PC-9 (cell line): ENCODE results near the gene NMRK2. TPM values are rescaled to one million over a fixed set of nuclear protein-coding genes. Genes with fewer than 3 reads are reported as not detected.
"Not testable (repeated sequence)": the region's sequence is repeated elsewhere in the genome, so short reads cannot be mapped to it uniquely, and the experiment has no call there.

ENCODE experiments used
- BruUV-seq: library from RNA; stranded (reverse); fragments of 400-500 nt; replicated peaks from 2 replicates; lab custom pipeline; 2021; lab: Mats Ljungman, UMichigan
- CTCF ChIA-PET: fragments of 300-600 bp; sonication (Branson Sonifier 250); formaldehyde crosslinking; loops from one replicate; lab custom pipeline; 2022; ENCODE audit warnings: antibody characterized with exemption; lab: Charles Lee
- POLR2A ChIA-PET: fragments of 300-600 bp; sonication (Branson Sonifier 250); formaldehyde crosslinking; loops from one replicate; lab custom pipeline; 2022; ENCODE audit warnings: antibody characterized with exemption; ENCODE audit not compliant: unreplicated experiment; lab: Charles Lee
- DNase-seq, 2 experiments: peaks; one replicate each; pipeline versions ENCODE4 v3.0.0 to v3.0.0-alpha.2; 2015 to 2022; ENCODE audit warnings: mixed read lengths in 1 of 2
- H2AFZ ChIP-seq: fragments of 200-600 bp; sonication (generic); 2 replicates; pipeline ENCODE4 v1.8.1; 2017; ENCODE audit warnings: antibody characterized with exemption
- H3F3A ChIP-seq: fragments of 200-600 bp; sonication (generic); 2 replicates; pipeline ENCODE4 v1.8.1; 2017; ENCODE audit warnings: antibody characterized with exemption, mild to moderate bottlenecking, low read depth; ENCODE audit not compliant: insufficient read depth
- H3K27ac ChIP-seq: fragments of 200-600 bp; sonication (generic); 2 replicates; pipeline ENCODE4 v1.6.1; 2016; ENCODE audit warnings: mixed run types
- H3K27me3 ChIP-seq: fragments of 200-600 bp; sonication (generic); 2 replicates; pipeline ENCODE4 v1.6.1; 2016; ENCODE audit warnings: low read depth, mixed run types; ENCODE audit not compliant: insufficient read depth
- H3K36me3 ChIP-seq: fragments of 200-600 bp; sonication (generic); 2 replicates; pipeline ENCODE4 v1.6.1; 2016; ENCODE audit warnings: low read depth, mixed run types
- H3K4me1 ChIP-seq: fragments of 200-600 bp; sonication (generic); replicated peaks from 2 replicates; pipeline ENCODE4 v1.6.1; 2016; ENCODE audit warnings: mixed run types; ENCODE audit not compliant: insufficient read depth
- H3K4me2 ChIP-seq: fragments of 200-600 bp; sonication (generic); 2 replicates; pipeline ENCODE4 v1.6.1; 2017; ENCODE audit warnings: mixed run types
- H3K4me3 ChIP-seq: fragments of 200-600 bp; sonication (generic); 2 replicates; pipeline ENCODE4 v1.6.1; 2016; ENCODE audit warnings: mixed run types
- H3K79me2 ChIP-seq: fragments of 200-600 bp; sonication (generic); 2 replicates; pipeline ENCODE4 v1.6.1; 2017; ENCODE audit warnings: low read depth, mixed run types
- H3K9me2 ChIP-seq: fragments of 200-600 bp; sonication (generic); 2 replicates; pipeline ENCODE4 v1.8.1; 2017; ENCODE audit warnings: mild to moderate bottlenecking; ENCODE audit not compliant: insufficient read depth
- H3K9me3 ChIP-seq: fragments of 200-600 bp; sonication (generic); 2 replicates; pipeline ENCODE4 v1.8.1; 2016; ENCODE audit warnings: low read depth; ENCODE audit not compliant: insufficient read depth
- H4K20me1 ChIP-seq: fragments of 200-600 bp; sonication (generic); 2 replicates; pipeline ENCODE4 v1.8.1; 2017; ENCODE audit not compliant: insufficient read depth
- EZH2 ChIP-seq: fragments of 200-600 bp; sonication (generic); IDR thresholded peaks from 2 replicates; pipeline ENCODE4 v1.8.0; 2017; ENCODE audit warnings: antibody characterized with exemption, low read depth
- intact Hi-C: fragments of 100-400 bp; cut with micrococcal nuclease; formaldehyde crosslinking; loops from one replicate; pipeline ENCODE4 v1.10.0; 2022; ENCODE audit not compliant: unreplicated experiment
- total RNA-seq: library from RNA; stranded (reverse); gene quantifications from 2 replicates; pipeline ENCODE4 v1.2.3, GENCODE V29; 2021
- TF ChIP-seq, protein P1 (sequence below): fragments of 200-600 bp; sonication (generic); conservative IDR thresholded peaks from 2 replicates; pipeline ENCODE4 v1.6.1; 2017; ENCODE audit warnings: mixed run types, antibody characterized with exemption, mild to moderate bottlenecking, moderate library complexity

NMRK2 gene
- total RNA-seq, 1 experiment from 2014 or later: not detected

DNA sequence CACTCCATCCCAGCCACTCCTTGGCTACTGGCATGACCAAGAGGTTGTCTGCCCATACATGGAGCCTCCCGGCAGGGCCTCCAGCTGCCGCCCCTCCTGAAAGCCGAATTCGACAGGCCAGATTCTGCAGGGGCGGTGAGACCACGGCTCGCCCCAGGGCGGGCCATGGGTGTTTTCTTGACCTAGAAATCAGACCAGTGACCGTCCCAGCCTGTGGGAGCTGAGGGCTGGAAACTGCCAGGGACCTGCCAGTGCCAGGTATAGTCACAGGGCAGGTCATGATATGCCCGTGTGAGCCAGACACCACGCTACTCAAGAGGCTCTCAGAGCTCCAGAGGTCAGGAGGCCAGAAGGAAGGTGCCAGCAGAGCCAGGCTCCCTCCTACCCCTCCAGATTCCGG, 21.2 kb downstream of the NMRK2 start:
- H3K27me3 ChIP-seq: no peaks in the 10 kb centered on the region
- no peak overlapping the region for H3K27ac ChIP-seq
- intact Hi-C loops: no loop called here
- no peaks in the 10 kb centered on the region for H3K79me2 ChIP-seq
- no peaks in the 10 kb centered on the region for H4K20me1 ChIP-seq
- POLR2A ChIA-PET: no interaction called here
- no peak overlapping the region for H2AFZ ChIP-seq
- no TSS peak for BruUV-seq
- DNase-seq: no peak
- H3K4me1 ChIP-seq: no peaks in the 10 kb centered on the region
- CTCF ChIA-PET: no interaction called here
- no peaks in the 10 kb centered on the region for H3K9me3 ChIP-seq
- no peaks in the 10 kb centered on the region for H3K9me2 ChIP-seq
- no peak overlapping the region for H3K4me3 ChIP-seq
- peaks cover 3% of the 10 kb centered on the region; the same call in 1 of the 2 replicates for H3F3A ChIP-seq
- no peaks in the 10 kb centered on the region for H3K36me3 ChIP-seq
- no peak overlapping the region for H3K4me2 ChIP-seq
- no peak for TF ChIP-seq EZH2
- TF ChIP-seq, protein P1, sequence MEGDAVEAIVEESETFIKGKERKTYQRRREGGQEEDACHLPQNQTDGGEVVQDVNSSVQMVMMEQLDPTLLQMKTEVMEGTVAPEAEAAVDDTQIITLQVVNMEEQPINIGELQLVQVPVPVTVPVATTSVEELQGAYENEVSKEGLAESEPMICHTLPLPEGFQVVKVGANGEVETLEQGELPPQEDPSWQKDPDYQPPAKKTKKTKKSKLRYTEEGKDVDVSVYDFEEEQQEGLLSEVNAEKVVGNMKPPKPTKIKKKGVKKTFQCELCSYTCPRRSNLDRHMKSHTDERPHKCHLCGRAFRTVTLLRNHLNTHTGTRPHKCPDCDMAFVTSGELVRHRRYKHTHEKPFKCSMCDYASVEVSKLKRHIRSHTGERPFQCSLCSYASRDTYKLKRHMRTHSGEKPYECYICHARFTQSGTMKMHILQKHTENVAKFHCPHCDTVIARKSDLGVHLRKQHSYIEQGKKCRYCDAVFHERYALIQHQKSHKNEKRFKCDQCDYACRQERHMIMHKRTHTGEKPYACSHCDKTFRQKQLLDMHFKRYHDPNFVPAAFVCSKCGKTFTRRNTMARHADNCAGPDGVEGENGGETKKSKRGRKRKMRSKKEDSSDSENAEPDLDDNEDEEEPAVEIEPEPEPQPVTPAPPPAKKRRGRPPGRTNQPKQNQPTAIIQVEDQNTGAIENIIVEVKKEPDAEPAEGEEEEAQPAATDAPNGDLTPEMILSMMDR: no peak

DNA sequence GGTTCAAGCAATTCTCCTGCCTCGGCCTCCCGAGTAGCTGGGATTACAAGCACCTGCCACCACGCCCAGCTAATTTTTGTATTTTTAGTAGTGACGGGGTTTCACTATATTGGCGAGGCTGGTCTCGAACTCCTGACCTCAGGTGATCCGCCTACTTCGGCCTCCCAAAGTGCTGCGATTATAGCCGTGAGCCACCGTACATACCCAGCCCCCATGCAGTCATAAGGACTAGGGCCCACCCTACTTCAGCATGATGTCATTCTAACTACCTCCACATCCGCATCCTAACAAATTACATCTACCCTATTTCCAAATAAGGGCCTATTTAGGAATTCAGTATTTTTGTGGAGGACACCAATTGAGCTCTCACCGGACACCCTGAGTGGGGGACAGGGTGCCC, 22.4 kb downstream of the NMRK2 start:
- POLR2A ChIA-PET, H3K79me2 ChIP-seq, H3K27ac ChIP-seq, H2AFZ ChIP-seq, intact Hi-C loops, H3K36me3 ChIP-seq, H3F3A ChIP-seq, H3K4me2 ChIP-seq, H3K4me3 ChIP-seq, H3K9me2 ChIP-seq, BruUV-seq, H3K4me1 ChIP-seq, H3K27me3 ChIP-seq, CTCF ChIA-PET, H4K20me1 ChIP-seq, DNase-seq, H3K9me3 ChIP-seq: not testable (repeated sequence)

DNA sequence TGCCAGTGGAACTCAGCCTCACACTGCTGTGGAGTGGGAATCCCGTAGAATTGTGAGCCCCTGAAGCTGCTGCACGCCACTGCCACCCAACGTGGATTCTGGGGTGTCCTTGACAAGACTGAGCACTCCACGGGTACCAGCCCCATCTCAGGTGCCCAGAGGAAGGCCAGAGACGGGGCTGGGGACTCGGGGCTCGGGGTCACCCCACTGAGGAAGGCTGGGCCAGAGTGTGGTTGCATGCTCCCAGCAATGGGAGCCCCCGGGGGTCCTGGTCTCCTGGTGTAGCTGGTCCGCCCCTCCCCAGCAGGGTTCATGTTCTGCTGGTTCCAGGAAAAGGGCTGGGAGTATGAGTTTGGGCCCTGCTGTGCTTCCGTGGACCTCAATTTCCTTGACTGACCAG, 22.8 kb downstream of the NMRK2 start:
- peaks cover 3% of the 10 kb centered on the region; the same call in 1 of the 2 replicates for H3F3A ChIP-seq
- H3K9me3 ChIP-seq: no peaks in the 10 kb centered on the region
- no peaks in the 10 kb centered on the region for H4K20me1 ChIP-seq
- no peaks in the 10 kb centered on the region for H3K36me3 ChIP-seq
- intact Hi-C loops: no loop called here
- H3K27me3 ChIP-seq: no peaks in the 10 kb centered on the region
- ChIA-PET CTCF (no interaction called here), POLR2A (no interaction called here)
- TF ChIP-seq EZH2: no peak
- TF ChIP-seq, protein P1: no peak
- H3K4me1 ChIP-seq: no peaks in the 10 kb centered on the region
- no TSS peak for BruUV-seq
- no peak overlapping the region for H2AFZ ChIP-seq
- H3K4me2 ChIP-seq: no peak overlapping the region
- no peak overlapping the region for H3K4me3 ChIP-seq
- no peak for DNase-seq
- no peaks in the 10 kb centered on the region for H3K9me2 ChIP-seq
- no peak overlapping the region for H3K27ac ChIP-seq
- no peaks in the 10 kb centered on the region for H3K79me2 ChIP-seq
